ENCODE results near the gene MDH1B.

The MDH1B gene

DNA sequence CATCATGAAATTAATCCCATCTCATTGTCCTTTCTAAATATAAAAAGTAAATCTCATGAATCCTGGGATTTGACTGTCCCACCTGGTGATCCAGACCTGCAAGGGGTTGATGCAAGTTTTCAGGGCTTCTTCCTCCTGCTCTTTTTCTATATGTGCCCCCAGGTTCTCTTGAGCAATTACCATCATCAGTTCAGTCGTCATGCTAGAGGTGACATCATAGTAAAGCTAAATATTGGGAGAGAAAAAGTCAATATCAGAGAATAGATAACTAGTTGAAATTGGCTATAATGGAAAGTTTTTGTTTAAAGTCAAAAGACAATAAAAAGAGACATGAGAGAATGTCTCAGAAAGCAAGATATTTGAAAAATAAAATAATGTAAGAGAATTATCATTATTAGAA, 8.3 kb downstream of the MDH1B start:
- TF ChIP-seq, protein P1, sequence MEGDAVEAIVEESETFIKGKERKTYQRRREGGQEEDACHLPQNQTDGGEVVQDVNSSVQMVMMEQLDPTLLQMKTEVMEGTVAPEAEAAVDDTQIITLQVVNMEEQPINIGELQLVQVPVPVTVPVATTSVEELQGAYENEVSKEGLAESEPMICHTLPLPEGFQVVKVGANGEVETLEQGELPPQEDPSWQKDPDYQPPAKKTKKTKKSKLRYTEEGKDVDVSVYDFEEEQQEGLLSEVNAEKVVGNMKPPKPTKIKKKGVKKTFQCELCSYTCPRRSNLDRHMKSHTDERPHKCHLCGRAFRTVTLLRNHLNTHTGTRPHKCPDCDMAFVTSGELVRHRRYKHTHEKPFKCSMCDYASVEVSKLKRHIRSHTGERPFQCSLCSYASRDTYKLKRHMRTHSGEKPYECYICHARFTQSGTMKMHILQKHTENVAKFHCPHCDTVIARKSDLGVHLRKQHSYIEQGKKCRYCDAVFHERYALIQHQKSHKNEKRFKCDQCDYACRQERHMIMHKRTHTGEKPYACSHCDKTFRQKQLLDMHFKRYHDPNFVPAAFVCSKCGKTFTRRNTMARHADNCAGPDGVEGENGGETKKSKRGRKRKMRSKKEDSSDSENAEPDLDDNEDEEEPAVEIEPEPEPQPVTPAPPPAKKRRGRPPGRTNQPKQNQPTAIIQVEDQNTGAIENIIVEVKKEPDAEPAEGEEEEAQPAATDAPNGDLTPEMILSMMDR (IDR thresholded peaks at IDR 0.05; ENCODE audit: low read depth, low read length, missing control alignments), result no peak
- no peaks in the 10 kb centered on the region for H3K27me3 ChIP-seq (replicated peaks)
- no peak overlapping the region for H3K4me3 ChIP-seq (ENCODE audit: low read depth, low read length)
- in situ Hi-C loops (cut with HindIII; ENCODE audit: low pct_ligation_motif_present, low sequenced_read_pairs), result no loop called here
- no peak overlapping the region for H3K27ac ChIP-seq
- DNase-seq, result no peak
- H3K36me3 ChIP-seq (replicated peaks), result no peaks in the 10 kb centered on the region

DNA sequence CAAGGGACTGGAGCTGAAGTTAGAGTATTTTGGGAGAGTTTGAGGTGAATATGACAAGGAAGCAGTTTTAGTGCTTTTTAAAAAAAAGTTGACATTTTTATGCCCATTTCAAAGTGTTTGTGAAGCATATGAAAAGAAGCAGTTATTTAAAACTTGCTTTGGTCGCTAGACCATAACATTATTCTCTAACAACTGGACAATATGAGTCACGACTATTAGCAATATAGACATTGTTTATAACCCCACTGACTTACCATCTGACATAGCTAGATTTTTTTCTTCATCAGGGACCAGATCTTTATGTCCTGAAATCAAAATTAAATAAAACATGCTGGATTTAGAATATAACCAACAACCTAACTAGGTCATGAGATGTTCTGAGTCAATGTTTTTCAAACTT, 24.3 kb downstream of the MDH1B start:
- no peaks in the 10 kb centered on the region for H3K27me3 ChIP-seq (replicated peaks)
- in situ Hi-C loops (cut with HindIII; ENCODE audit: low pct_ligation_motif_present, low sequenced_read_pairs), result no loop called here
- no peak overlapping the region for H3K27ac ChIP-seq
- no peaks in the 10 kb centered on the region for H3K36me3 ChIP-seq (replicated peaks)
- no peak overlapping the region for H3K4me3 ChIP-seq (ENCODE audit: low read depth, low read length)
- no peak for DNase-seq
- TF ChIP-seq, protein P1 (IDR thresholded peaks at IDR 0.05; ENCODE audit: low read depth, low read length, missing control alignments), result no peak

DNA sequence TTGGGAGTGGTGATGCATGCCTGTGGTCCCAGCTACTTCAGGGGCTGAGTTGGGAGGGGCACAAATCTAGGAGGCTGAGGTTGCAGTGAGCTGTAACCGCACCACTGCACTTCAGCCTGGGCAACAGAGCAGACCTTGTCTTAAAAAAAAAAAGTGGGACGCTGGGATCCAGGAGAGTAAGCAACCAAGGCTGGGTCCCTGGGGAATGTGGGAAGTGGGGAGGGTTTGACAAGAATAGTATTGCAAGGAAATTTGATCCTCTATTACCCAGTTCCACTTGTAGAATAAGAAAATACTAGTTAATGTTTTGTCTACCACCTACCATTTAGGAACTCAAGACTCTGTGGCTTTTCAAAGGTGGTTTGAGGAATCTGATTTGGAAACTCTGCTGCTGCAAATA, 25.9 kb downstream of the MDH1B start:
- TF ChIP-seq, protein P1 (IDR thresholded peaks at IDR 0.05; ENCODE audit: low read depth, low read length, missing control alignments), result no peak
- no peak overlapping the region for H3K27ac ChIP-seq
- no peak for DNase-seq
- no peaks in the 10 kb centered on the region for H3K36me3 ChIP-seq (replicated peaks)
- no peak overlapping the region for H3K4me3 ChIP-seq (ENCODE audit: low read depth, low read length)
- no peaks in the 10 kb centered on the region for H3K27me3 ChIP-seq (replicated peaks)
- in situ Hi-C loops (cut with HindIII; ENCODE audit: low pct_ligation_motif_present, low sequenced_read_pairs), result no loop called here

DNA sequence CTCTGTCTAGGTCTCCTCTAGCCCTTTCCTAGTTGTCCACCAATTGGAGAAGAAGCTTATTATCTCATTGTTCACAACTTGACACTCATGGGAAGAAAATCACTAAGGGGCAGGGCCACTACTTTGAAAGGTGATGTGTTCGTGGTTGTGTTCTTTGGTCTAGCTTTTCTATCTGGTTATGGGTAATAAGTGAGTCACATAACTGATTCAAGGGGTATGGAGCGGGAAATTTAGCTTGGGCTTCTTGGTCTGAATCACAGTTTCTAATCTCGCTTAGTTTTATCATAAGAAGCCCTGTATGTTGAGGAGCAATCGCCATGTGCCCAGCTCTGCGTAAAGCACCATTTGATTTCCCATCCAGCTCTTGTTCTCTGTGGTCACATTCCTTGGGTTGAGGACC, 28.2 kb downstream of the MDH1B start:
- H3K27ac ChIP-seq, result no peak overlapping the region
- in situ Hi-C loops (cut with HindIII; ENCODE audit: low pct_ligation_motif_present, low sequenced_read_pairs), result no loop called here
- H3K36me3 ChIP-seq (replicated peaks), result no peaks in the 10 kb centered on the region
- no peaks in the 10 kb centered on the region for H3K27me3 ChIP-seq (replicated peaks)
- no peak for DNase-seq
- TF ChIP-seq, protein P1 (IDR thresholded peaks at IDR 0.05; ENCODE audit: low read depth, low read length, missing control alignments), result no peak
- H3K4me3 ChIP-seq (ENCODE audit: low read depth, low read length), result no peak overlapping the region

DNA sequence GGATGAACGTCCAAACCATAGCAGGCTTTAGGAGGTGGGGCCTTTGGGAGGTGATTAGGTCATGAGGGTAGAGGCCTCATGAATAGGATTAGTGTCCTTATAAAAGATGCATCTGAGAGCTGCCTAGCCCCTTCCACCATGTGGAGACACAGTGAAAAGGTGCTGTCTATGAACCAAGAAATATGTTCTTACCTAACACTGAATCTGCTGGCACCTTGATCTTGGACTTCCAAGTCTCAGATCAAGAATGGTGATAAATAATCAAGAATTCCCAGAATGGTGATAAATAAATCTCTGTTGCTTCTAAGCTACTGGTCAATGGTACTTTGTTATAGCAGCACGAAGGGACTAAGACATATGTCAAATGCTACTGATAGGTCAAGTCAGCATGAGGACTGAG, 31.8 kb downstream of the MDH1B start:
- no peak for DNase-seq
- Histone ChIP-seq H3K4me3 (ENCODE audit: low read depth, low read length) (no peak overlapping the region), H3K27me3 (replicated peaks) (no peaks in the 10 kb centered on the region), H3K27ac (no peak overlapping the region), H3K36me3 (replicated peaks) (no peaks in the 10 kb centered on the region)
- TF ChIP-seq, protein P1 (IDR thresholded peaks at IDR 0.05; ENCODE audit: low read depth, low read length, missing control alignments), result no peak
- in situ Hi-C loops (cut with HindIII; ENCODE audit: low pct_ligation_motif_present, low sequenced_read_pairs), result no loop called here

Data from brain microvascular endothelial cell (primary cell).